GM18498 (cell line): ENCODE data around the gene KRTAP10-2.
"Not testable (repeated sequence)": the region's sequence is repeated elsewhere in the genome, so short reads cannot be mapped to it uniquely, and the experiment has no call there.

Source experiments
- ATAC-seq: cut with Tn5 transposase; IDR thresholded peaks from one replicate; pipeline ENCODE4 v1.9.1; 2021; ENCODE audit warnings: mild to moderate bottlenecking, moderate library complexity; ENCODE audit not compliant: unreplicated experiment

The KRTAP10-2 gene

GRCh38 chr21:44583089-44583799 is 31.9 kb upstream of the KRTAP10-2 start:
- ATAC-seq, result no peak

GRCh38 chr21:44582055-44582454 is 30.8 kb upstream of the KRTAP10-2 start:
- no peak for ATAC-seq

GRCh38 chr21:44581158-44581557 is 29.9 kb upstream of the KRTAP10-2 start:
- ATAC-seq, result no peak

GRCh38 chr21:44580231-44580821 is 29.0 kb upstream of the KRTAP10-2 start, which contains the start of gene KRTAP10-5:
KRTAP10-5 (minus strand) TSS chr21:44580604; CDS start chr21:44580578, 26 bp downstream.
- not testable (repeated sequence) for ATAC-seq

GRCh38 chr21:44579833-44580144 is 28.5 kb upstream of the KRTAP10-2 start:
- no peak for ATAC-seq

GRCh38 chr21:44579056-44579832 is 27.9 kb upstream of the KRTAP10-2 start:
- ATAC-seq, result no peak

- no peak for ATAC-seq
These were observed 27.2 kb upstream of the KRTAP10-2 start for GRCh38 chr21:44578371-44579055.

GRCh38 chr21:44576025-44576420 is 24.7 kb upstream of the KRTAP10-2 start:
- ATAC-seq, result no peak

- ATAC-seq, result no peak
These were observed 24.2 kb upstream of the KRTAP10-2 start for GRCh38 chr21:44575307-44576024.

- ATAC-seq, result no peak
These were observed 23.4 kb upstream of the KRTAP10-2 start for GRCh38 chr21:44574457-44575306.

- not testable (repeated sequence) for ATAC-seq
These were observed 22.5 kb upstream of the KRTAP10-2 start, which contains the start of gene KRTAP10-4 for GRCh38 chr21:44573630-44574456. KRTAP10-4 (plus strand) TSS chr21:44573729; CDS start chr21:44573759, 30 bp downstream.

- no peak for ATAC-seq
These were observed 21.8 kb upstream of the KRTAP10-2 start for GRCh38 chr21:44572959-44573583.

- ATAC-seq, result no peak
These were observed 20.8 kb upstream of the KRTAP10-2 start for GRCh38 chr21:44571844-44572782.

GRCh38 chr21:44571296-44571695 is 20.0 kb upstream of the KRTAP10-2 start:
- no peak for ATAC-seq

GRCh38 chr21:44569861-44570517 is 18.7 kb upstream of the KRTAP10-2 start:
- no peak for ATAC-seq

- no peak for ATAC-seq
These were observed 17.6 kb upstream of the KRTAP10-2 start for GRCh38 chr21:44568667-44569556.
